HepG2 (cell line): ENCODE data around the gene GRHPR. TPM values are rescaled to one million over a fixed set of nuclear protein-coding genes. Genes with fewer than 3 reads are reported as not detected.

ENCODE experiments used
- ATM ChIP-seq: fragments of 450-650 bp; IDR thresholded peaks from 2 replicates; pipeline ENCODE4 v1.7.1; 2017; ENCODE audit warnings: mild to moderate bottlenecking, borderline replicate concordance
- BRCA1 ChIP-seq: sonication (generic); formaldehyde crosslinking; IDR thresholded peaks from 2 replicates; pipeline ENCODE4 v1.4.0; 2020; ENCODE audit warnings: missing genetic modification reagents
- MED13 ChIP-seq: sonication (generic); formaldehyde crosslinking; IDR thresholded peaks from 2 replicates; pipeline ENCODE4 v1.5.0; 2020; ENCODE audit warnings: missing genetic modification reagents
- POLR2AphosphoS5 ChIP-seq: IDR thresholded peaks from 2 replicates; pipeline ENCODE4 v1.6.1; 2012; ENCODE audit warnings: low read depth, low read length
- SIX4 ChIP-seq: sonication (generic); formaldehyde crosslinking; IDR thresholded peaks from 2 replicates; pipeline ENCODE4 v1.4.0; 2020; ENCODE audit warnings: missing genetic modification reagents
- SMARCE1 ChIP-seq: fragments of 450-650 bp; IDR thresholded peaks from 2 replicates; pipeline ENCODE4 v1.6.1; 2017; ENCODE audit warnings: borderline replicate concordance
- ZFP82 ChIP-seq: sonication (generic); formaldehyde crosslinking; IDR thresholded peaks from 2 replicates; pipeline ENCODE4 v1.5.1; 2020; ENCODE audit warnings: mild to moderate bottlenecking, missing genetic modification reagents, borderline replicate concordance
- ZKSCAN5 ChIP-seq: sonication (generic); formaldehyde crosslinking; IDR thresholded peaks from 2 replicates; pipeline ENCODE4 v1.5.1; 2020; ENCODE audit warnings: mild to moderate bottlenecking, missing genetic modification reagents
- ZNF713 ChIP-seq: sonication (generic); formaldehyde crosslinking; IDR thresholded peaks from 2 replicates; pipeline ENCODE4 v1.4.0; 2020; ENCODE audit warnings: mild to moderate bottlenecking, missing genetic modification reagents
- polyA plus RNA-seq, 8 experiments: library from polyadenylated mRNA; depleted of rRNA in 3 of 8; stranded (reverse) in 7 of 8; unstranded in 1 of 8; fragments of >200 nt; fragmentation: Illumina TruSeq in 4 of 8; extraction: Trizol in 4 of 8; gene quantifications; 2 replicates each; pipeline versions ENCODE4 v1.2.1 to v1.2.3, GENCODE V29; 2011 to 2016; ENCODE audit warnings: low read depth in 4 of 8, missing spikeins in 1 of 8, mixed read lengths in 1 of 8; ENCODE audit not compliant: insufficient read depth in 1 of 8
- total RNA-seq, 5 experiments: library from RNA; depleted of rRNA; stranded (reverse); fragments of >200 nt; fragmentation: Illumina TruSeq; extraction: Trizol; gene quantifications; 2 replicates each; pipeline ENCODE4 v1.2.3, GENCODE V29; 2016; ENCODE audit warnings: low read depth in 1 of 5
- TF ChIP-seq, protein P1 (sequence below): sonication (generic); formaldehyde crosslinking; IDR thresholded peaks from 2 replicates; pipeline ENCODE4 v1.4.0; 2020; ENCODE audit warnings: missing genetic modification reagents
- TF ChIP-seq, protein P2 (sequence below), 2 experiments: fragments of 450-650 bp in 1 of 2; sonication (generic) in 1 of 2; formaldehyde crosslinking in 1 of 2; IDR thresholded peaks; 2 replicates each; pipeline versions ENCODE4 v1.6.1 to v1.8.0; 2016 to 2022; ENCODE audit warnings: antibody characterized with exemption in 1 of 2, mild to moderate bottlenecking in 1 of 2, missing genetic modification reagents in 1 of 2
- TF ChIP-seq, protein P3 (sequence below): sonication (generic); formaldehyde crosslinking; IDR thresholded peaks from 2 replicates; pipeline ENCODE4 v1.9.0; 2021; ENCODE audit warnings: missing genetic modification reagents, mild to moderate bottlenecking, borderline replicate concordance
- TF ChIP-seq, protein P4 (sequence below): sonication (generic); formaldehyde crosslinking; IDR thresholded peaks from 2 replicates; pipeline ENCODE4 v1.5.1; 2020; ENCODE audit warnings: mild to moderate bottlenecking, missing genetic modification reagents, borderline replicate concordance
- TF ChIP-seq, protein P5 (sequence below): sonication (generic); formaldehyde crosslinking; IDR thresholded peaks from 2 replicates; pipeline ENCODE4 v1.4.0; 2020; ENCODE audit warnings: mild to moderate bottlenecking, missing genetic modification reagents

GRHPR gene
- total and polyA plus RNA-seq, 2 of the 13 experiments (the other 11 are each of a cell fraction or from before 2014, with no cell fraction given): 113 to 115 TPM

DNA sequence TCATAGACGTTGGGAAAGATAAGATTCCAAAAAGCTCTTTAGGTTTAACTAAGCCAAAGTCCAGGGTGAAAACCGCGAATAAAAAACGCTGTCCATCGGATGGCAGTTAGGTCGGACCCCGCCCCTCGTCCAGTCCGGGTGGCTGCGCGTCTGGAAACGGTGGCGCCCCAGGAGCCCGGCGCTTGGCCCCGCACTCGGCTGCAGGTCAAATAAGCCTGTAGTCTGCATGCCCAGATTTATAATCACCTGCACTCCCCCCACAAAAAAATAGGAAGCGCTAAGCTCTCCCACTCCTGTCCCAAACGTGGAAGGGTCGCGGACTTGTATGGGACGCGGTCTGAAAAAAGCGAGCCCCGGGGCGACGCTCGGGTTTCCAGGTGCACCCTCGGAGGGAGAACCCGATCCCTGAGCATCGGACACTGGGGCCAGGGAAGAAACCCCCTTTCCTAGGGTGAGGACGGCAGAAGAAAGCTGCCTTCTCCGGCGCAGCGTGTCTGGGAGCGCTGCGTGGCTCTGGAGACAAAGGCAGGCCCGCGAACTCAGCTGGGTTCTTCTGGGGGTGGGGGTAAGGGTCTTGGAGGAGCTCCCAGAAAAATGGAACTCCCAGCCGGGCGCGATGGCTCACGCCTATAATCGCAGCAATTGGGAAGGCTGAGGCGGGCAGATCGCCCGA is 43.7 kb downstream of the GRHPR start (continued):
- TF ChIP-seq, protein P1, sequence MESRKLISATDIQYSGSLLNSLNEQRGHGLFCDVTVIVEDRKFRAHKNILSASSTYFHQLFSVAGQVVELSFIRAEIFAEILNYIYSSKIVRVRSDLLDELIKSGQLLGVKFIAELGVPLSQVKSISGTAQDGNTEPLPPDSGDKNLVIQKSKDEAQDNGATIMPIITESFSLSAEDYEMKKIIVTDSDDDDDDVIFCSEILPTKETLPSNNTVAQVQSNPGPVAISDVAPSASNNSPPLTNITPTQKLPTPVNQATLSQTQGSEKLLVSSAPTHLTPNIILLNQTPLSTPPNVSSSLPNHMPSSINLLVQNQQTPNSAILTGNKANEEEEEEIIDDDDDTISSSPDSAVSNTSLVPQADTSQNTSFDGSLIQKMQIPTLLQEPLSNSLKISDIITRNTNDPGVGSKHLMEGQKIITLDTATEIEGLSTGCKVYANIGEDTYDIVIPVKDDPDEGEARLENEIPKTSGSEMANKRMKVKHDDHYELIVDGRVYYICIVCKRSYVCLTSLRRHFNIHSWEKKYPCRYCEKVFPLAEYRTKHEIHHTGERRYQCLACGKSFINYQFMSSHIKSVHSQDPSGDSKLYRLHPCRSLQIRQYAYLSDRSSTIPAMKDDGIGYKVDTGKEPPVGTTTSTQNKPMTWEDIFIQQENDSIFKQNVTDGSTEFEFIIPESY: no peak
- TF ChIP-seq ZNF713: no peak
- TF ChIP-seq SIX4 (CRISPR knock-in tag): no peak
- no peak for TF ChIP-seq SMARCE1
- no peak for TF ChIP-seq MED13 (CRISPR knock-in tag)
- TF ChIP-seq ZFP82: no peak
- TF ChIP-seq, protein P2, sequence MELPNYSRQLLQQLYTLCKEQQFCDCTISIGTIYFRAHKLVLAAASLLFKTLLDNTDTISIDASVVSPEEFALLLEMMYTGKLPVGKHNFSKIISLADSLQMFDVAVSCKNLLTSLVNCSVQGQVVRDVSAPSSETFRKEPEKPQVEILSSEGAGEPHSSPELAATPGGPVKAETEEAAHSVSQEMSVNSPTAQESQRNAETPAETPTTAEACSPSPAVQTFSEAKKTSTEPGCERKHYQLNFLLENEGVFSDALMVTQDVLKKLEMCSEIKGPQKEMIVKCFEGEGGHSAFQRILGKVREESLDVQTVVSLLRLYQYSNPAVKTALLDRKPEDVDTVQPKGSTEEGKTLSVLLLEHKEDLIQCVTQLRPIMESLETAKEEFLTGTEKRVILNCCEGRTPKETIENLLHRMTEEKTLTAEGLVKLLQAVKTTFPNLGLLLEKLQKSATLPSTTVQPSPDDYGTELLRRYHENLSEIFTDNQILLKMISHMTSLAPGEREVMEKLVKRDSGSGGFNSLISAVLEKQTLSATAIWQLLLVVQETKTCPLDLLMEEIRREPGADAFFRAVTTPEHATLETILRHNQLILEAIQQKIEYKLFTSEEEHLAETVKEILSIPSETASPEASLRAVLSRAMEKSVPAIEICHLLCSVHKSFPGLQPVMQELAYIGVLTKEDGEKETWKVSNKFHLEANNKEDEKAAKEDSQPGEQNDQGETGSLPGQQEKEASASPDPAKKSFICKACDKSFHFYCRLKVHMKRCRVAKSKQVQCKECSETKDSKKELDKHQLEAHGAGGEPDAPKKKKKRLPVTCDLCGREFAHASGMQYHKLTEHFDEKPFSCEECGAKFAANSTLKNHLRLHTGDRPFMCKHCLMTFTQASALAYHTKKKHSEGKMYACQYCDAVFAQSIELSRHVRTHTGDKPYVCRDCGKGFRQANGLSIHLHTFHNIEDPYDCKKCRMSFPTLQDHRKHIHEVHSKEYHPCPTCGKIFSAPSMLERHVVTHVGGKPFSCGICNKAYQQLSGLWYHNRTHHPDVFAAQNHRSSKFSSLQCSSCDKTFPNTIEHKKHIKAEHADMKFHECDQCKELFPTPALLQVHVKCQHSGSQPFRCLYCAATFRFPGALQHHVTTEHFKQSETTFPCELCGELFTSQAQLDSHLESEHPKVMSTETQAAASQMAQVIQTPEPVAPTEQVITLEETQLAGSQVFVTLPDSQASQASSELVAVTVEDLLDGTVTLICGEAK (IDR thresholded peaks at IDR 0.05): no peak
- TF ChIP-seq, protein P2 (CRISPR knock-in tag; IDR thresholded peaks at IDR 0.05): no peak
- no peak for TF ChIP-seq BRCA1
- TF ChIP-seq, protein P3, sequence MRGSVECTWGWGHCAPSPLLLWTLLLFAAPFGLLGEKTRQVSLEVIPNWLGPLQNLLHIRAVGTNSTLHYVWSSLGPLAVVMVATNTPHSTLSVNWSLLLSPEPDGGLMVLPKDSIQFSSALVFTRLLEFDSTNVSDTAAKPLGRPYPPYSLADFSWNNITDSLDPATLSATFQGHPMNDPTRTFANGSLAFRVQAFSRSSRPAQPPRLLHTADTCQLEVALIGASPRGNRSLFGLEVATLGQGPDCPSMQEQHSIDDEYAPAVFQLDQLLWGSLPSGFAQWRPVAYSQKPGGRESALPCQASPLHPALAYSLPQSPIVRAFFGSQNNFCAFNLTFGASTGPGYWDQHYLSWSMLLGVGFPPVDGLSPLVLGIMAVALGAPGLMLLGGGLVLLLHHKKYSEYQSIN (CRISPR knock-in tag): no peak
- no peak for TF ChIP-seq ZKSCAN5 (CRISPR knock-in tag)
- TF ChIP-seq, protein P4, sequence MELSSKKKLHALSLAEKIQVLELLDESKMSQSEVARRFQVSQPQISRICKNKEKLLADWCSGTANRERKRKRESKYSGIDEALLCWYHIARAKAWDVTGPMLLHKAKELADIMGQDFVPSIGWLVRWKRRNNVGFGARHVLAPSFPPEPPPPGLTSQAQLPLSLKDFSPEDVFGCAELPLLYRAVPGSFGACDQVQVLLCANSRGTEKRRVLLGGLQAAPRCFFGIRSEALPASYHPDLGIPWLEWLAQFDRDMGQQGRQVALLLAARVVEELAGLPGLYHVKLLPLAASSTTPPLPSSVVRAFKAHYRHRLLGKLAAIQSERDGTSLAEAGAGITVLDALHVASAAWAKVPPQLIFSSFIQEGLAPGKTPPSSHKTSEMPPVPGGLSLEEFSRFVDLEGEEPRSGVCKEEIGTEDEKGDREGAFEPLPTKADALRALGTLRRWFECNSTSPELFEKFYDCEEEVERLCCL (CRISPR knock-in tag): no peak
- TF ChIP-seq POLR2AphosphoS5: no peak
- no peak for TF ChIP-seq ATM
- TF ChIP-seq, protein P5, sequence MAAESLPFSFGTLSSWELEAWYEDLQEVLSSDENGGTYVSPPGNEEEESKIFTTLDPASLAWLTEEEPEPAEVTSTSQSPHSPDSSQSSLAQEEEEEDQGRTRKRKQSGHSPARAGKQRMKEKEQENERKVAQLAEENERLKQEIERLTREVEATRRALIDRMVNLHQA (CRISPR knock-in tag): no peak
